K562 (cell line): Measurements from ENCODE around the gene CACNA1C. TPM values are rescaled to one million over a fixed set of nuclear protein-coding genes. Genes with fewer than 3 reads are reported as not detected.

Source experiments
- BRD4 ChIP-seq: fragments of 200-600 bp; sonication (generic); IDR thresholded peaks from 2 replicates; pipeline ENCODE4 v1.6.1; 2017; ENCODE audit warnings: inconsistent platforms
- CTCF ChIP-seq, 3 experiments: IDR thresholded peaks in 2 of 3; conservative IDR thresholded peaks in 1 of 3; 2 replicates each; pipeline ENCODE4 v1.5.1; 2011 to 2012; ENCODE audit warnings: low read length in 3 of 3, mild to moderate bottlenecking in 3 of 3, control low read depth in 2 of 3, improper control_type of control experiment in 1 of 3, inconsistent platforms in 1 of 3, low read depth in 1 of 3, mixed read lengths in 1 of 3, moderate library complexity in 1 of 3; ENCODE audit not compliant: insufficient read depth in 2 of 3
- ETV5 ChIP-seq: sonication (generic); formaldehyde crosslinking; IDR thresholded peaks from 2 replicates; pipeline ENCODE4 v1.4.0; 2020; ENCODE audit warnings: low read depth, mild to moderate bottlenecking, missing genetic modification reagents
- PML ChIP-seq: IDR thresholded peaks from 2 replicates; pipeline ENCODE4 v1.6.1; 2012; ENCODE audit warnings: low read length, inconsistent platforms
- PTBP1 ChIP-seq: fragments of 200-400 bp; formaldehyde crosslinking; IDR thresholded peaks from 2 replicates; pipeline ENCODE4 v1.6.1; 2017; ENCODE audit warnings: low read depth, low read length
- polyA plus RNA-seq, 8 experiments: library from polyadenylated mRNA; depleted of rRNA in 4 of 8; stranded (reverse) in 5 of 8; unstranded in 3 of 8; fragments of >200 nt; fragmentation: Nextera tagmentation in 2 of 8; fragmentation: Illumina TruSeq in 1 of 8; extraction: Ambion mirVana in 2 of 8; extraction: Trizol in 1 of 8; gene quantifications; 2 replicates each; pipeline versions ENCODE4 v1.2.1 to v1.2.3, GENCODE V29; 2011 to 2014; ENCODE audit warnings: inconsistent platforms in 1 of 8, missing spikeins in 1 of 8
- total RNA-seq, 7 experiments: library from RNA; depleted of rRNA in 6 of 7; stranded (reverse); fragments of >200 nt in 6 of 7; fragmentation: Illumina TruSeq in 2 of 7; extraction: Trizol in 2 of 7; gene quantifications; 2 replicates each; pipeline versions ENCODE4 v1.2.1 to v1.2.3, GENCODE V29; 2011 to 2021; ENCODE audit warnings: low replicate concordance in 1 of 7
- TF ChIP-seq, protein P1 (sequence below), 2 experiments: fragments of 450-650 bp; formaldehyde crosslinking in 1 of 2; IDR thresholded peaks; 2 replicates each; pipeline versions ENCODE4 v1.4.0 to v1.6.1; 2014 to 2020; ENCODE audit warnings: mild to moderate bottlenecking in 2 of 2, borderline replicate concordance in 1 of 2, low read depth in 1 of 2

Gene CACNA1C
- total and polyA plus RNA-seq, 9 of the 15 experiments (the other 6 are each of a cell fraction or from before 2014, with no cell fraction given), result not detected

DNA sequence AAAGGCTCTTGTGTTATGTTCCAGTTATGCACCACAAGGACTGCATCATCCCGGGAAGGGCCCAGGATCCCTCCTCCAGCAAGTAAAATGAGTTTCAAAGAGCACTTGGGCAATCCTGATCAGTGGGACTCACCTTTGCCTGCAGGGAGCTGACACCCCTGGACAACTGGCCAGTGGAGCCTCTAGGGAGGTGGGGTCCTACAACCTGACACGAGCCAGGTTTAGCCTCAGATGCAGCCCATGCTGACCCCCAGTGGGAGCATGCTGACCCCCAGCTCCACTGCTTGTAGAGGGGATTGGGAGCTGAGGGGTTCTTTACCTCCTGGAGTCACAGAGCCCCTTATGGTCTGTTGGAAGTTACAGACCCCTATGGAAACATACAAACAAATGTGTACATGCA lies 365.8 kb downstream of the CACNA1C start (continued):
- TF ChIP-seq, protein P1, sequence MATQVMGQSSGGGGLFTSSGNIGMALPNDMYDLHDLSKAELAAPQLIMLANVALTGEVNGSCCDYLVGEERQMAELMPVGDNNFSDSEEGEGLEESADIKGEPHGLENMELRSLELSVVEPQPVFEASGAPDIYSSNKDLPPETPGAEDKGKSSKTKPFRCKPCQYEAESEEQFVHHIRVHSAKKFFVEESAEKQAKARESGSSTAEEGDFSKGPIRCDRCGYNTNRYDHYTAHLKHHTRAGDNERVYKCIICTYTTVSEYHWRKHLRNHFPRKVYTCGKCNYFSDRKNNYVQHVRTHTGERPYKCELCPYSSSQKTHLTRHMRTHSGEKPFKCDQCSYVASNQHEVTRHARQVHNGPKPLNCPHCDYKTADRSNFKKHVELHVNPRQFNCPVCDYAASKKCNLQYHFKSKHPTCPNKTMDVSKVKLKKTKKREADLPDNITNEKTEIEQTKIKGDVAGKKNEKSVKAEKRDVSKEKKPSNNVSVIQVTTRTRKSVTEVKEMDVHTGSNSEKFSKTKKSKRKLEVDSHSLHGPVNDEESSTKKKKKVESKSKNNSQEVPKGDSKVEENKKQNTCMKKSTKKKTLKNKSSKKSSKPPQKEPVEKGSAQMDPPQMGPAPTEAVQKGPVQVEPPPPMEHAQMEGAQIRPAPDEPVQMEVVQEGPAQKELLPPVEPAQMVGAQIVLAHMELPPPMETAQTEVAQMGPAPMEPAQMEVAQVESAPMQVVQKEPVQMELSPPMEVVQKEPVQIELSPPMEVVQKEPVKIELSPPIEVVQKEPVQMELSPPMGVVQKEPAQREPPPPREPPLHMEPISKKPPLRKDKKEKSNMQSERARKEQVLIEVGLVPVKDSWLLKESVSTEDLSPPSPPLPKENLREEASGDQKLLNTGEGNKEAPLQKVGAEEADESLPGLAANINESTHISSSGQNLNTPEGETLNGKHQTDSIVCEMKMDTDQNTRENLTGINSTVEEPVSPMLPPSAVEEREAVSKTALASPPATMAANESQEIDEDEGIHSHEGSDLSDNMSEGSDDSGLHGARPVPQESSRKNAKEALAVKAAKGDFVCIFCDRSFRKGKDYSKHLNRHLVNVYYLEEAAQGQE (IDR thresholded peaks at IDR 0.05; ENCODE audit: borderline replicate concordance), result no peak
- TF ChIP-seq, protein P1 (CRISPR knock-in tag; IDR thresholded peaks at IDR 0.05; ENCODE audit: low read depth), result no peak
- no peak for TF ChIP-seq BRD4
- TF ChIP-seq PML, result no peak
- no peak for TF ChIP-seq CTCF (IDR thresholded peaks at IDR 0.05 in 2 of 3, conservative IDR thresholded peaks at IDR 0.05 in 1 of 3; ENCODE audit: insufficient read depth in 2 of 3, low read depth in 1 of 3, low read length in 3 of 3)
- TF ChIP-seq PTBP1, result no peak
- TF ChIP-seq ETV5, result no peak
